Tibial nerve (tissue), 3 donors: ENCODE measurements around the gene NHLRC4.

Experiments
- POLR2A ChIP-seq, 2 donors: fragments of 450-650 bp; IDR thresholded peaks; one replicate each; pipeline ENCODE4 v1.6.1; 2017; ENCODE audit warnings: antibody characterized with exemption in 2 of 2, mild to moderate bottlenecking in 2 of 2, moderate library complexity in 2 of 2
- TF ChIP-seq, protein P1 (sequence below), 5 experiments: fragments of 200-600 bp in 3 of 5; fragments of 450-650 bp in 2 of 5; sonication (generic) in 3 of 5; IDR thresholded peaks; one replicate each; pipeline ENCODE4 v1.5.1; 2016 to 2019; ENCODE audit warnings: antibody characterized with exemption in 5 of 5, mild to moderate bottlenecking in 3 of 5, moderate library complexity in 2 of 5

DNA sequence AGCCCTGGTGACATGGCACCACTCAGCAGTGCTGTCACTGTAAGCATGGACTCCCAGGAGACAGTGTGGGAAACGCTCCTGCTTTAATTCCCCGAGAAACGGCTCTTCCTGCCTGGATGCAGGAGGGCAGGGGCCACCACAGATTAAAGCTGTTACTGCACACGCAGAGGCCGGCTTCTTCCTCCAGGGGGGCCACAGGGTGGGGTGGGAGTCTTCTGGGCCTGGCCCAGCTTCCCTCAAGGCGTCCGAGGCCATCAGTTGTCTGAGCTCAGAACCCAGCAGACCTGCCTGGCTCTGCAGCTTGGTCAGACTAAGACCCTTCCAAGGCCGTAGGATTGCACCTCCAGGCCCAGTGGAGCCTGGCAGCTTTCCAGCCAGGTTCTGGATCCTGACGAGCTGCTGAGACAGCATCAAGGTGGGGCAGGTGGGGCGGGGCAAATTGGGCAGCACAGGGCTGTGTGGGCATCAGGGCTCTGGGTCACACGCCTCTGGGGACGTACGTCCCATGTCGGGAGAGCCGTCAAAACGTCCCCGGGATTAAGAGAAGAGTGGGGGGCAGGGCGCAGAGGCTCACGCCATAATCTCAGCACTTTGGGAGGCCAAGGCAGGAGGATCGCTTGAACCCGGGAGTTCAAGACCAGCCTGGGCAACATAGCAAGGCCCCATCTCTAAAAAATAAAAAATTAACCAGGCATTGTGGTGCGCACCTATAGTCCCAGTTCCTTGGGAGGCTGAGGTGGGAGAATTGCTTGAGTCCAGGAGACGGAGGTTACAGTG, 44.3 kb upstream of the NHLRC4 start:
- TF ChIP-seq, protein P1, sequence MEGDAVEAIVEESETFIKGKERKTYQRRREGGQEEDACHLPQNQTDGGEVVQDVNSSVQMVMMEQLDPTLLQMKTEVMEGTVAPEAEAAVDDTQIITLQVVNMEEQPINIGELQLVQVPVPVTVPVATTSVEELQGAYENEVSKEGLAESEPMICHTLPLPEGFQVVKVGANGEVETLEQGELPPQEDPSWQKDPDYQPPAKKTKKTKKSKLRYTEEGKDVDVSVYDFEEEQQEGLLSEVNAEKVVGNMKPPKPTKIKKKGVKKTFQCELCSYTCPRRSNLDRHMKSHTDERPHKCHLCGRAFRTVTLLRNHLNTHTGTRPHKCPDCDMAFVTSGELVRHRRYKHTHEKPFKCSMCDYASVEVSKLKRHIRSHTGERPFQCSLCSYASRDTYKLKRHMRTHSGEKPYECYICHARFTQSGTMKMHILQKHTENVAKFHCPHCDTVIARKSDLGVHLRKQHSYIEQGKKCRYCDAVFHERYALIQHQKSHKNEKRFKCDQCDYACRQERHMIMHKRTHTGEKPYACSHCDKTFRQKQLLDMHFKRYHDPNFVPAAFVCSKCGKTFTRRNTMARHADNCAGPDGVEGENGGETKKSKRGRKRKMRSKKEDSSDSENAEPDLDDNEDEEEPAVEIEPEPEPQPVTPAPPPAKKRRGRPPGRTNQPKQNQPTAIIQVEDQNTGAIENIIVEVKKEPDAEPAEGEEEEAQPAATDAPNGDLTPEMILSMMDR (IDR thresholded peaks at IDR 0.05), result no peak
- TF ChIP-seq POLR2A (IDR thresholded peaks at IDR 0.05), result no peak
